GM12892 (cell line): ENCODE data around the gene ATF6.

Experiments
- POLR2A ChIP-seq: IDR thresholded peaks from 2 replicates; pipeline ENCODE4 v1.6.1; 2011; ENCODE audit warnings: low read depth, low read length, control low read depth
- POLR2AphosphoS5 ChIP-seq: IDR thresholded peaks from 2 replicates; pipeline ENCODE4 v1.6.1; 2011; ENCODE audit warnings: low read depth, low read length, control low read depth
- TAF1 ChIP-seq: IDR thresholded peaks from 2 replicates; pipeline ENCODE4 v1.6.1; 2011; ENCODE audit warnings: low read depth, mild to moderate bottlenecking, control low read depth, low read length, borderline replicate concordance

- TF ChIP-seq POLR2A, result no peak
- no peak for TF ChIP-seq TAF1
- no peak for TF ChIP-seq POLR2AphosphoS5
Measured at GRCh38 chr1:161824618-161825017, 58.5 kb downstream of the ATF6 start.
